ENCODE data around the gene NADK. TPM values are rescaled to one million over a fixed set of nuclear protein-coding genes. Genes with fewer than 3 reads are reported as not detected.

NADK gene
- total RNA-seq, 1 experiment from 2014 or later, result 124 TPM

DNA sequence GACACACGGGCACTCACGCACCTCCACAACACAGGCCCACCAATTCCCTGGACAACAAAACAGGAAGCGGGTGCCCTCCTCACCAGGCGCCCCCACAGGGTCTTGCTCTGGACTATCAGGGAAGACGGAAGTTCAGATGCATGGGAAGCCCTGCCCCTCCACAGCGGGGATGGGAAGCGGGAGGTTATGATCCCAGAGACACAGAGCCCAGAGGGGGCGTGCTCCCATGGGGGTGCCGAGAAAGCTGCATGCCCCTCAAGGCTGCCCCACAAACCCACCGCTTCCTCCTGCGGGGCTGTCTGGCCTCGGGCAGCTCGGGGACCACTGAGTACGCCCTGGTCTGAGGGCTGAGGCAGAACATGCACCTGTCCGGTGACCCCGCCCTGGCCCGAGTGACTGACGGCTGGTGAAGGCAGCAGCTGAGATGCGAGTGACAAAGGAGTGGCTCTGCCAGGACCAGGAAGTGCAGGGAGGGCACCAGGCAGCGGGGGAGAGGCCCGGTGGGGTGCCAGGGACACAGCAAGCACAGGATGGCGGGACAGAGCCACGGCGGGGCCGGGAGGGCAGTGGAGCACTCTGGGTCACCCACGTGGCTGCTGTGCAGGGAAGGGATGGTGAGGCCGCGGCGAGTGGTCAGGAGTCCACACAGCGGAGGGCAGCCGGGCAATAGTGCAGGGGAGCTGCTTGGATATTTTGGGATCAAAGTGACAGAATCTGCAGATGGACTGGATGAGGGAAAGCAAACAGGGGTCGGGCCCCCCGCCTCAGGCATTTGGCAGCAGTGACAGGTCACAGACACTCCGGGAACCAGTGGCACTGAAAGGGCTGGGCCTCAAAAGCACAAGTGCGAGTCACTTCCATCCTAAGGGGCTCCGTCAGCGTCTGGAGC is 18.6 kb downstream of the NADK start:
- TF ChIP-seq, protein P1, sequence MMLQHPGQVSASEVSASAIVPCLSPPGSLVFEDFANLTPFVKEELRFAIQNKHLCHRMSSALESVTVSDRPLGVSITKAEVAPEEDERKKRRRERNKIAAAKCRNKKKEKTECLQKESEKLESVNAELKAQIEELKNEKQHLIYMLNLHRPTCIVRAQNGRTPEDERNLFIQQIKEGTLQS (CRISPR knock-in tag; conservative IDR thresholded peaks at IDR 0.05), result no peak
- TF ChIP-seq, protein P2, sequence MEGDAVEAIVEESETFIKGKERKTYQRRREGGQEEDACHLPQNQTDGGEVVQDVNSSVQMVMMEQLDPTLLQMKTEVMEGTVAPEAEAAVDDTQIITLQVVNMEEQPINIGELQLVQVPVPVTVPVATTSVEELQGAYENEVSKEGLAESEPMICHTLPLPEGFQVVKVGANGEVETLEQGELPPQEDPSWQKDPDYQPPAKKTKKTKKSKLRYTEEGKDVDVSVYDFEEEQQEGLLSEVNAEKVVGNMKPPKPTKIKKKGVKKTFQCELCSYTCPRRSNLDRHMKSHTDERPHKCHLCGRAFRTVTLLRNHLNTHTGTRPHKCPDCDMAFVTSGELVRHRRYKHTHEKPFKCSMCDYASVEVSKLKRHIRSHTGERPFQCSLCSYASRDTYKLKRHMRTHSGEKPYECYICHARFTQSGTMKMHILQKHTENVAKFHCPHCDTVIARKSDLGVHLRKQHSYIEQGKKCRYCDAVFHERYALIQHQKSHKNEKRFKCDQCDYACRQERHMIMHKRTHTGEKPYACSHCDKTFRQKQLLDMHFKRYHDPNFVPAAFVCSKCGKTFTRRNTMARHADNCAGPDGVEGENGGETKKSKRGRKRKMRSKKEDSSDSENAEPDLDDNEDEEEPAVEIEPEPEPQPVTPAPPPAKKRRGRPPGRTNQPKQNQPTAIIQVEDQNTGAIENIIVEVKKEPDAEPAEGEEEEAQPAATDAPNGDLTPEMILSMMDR (IDR thresholded peaks at IDR 0.05), result no peak
- no peak for TF ChIP-seq CREB1 (CRISPR knock-in tag; IDR thresholded peaks at IDR 0.05)
- TF ChIP-seq ELF4 (CRISPR knock-in tag; IDR thresholded peaks at IDR 0.05; ENCODE audit: low read depth), result no peak
- TF ChIP-seq, protein P3, sequence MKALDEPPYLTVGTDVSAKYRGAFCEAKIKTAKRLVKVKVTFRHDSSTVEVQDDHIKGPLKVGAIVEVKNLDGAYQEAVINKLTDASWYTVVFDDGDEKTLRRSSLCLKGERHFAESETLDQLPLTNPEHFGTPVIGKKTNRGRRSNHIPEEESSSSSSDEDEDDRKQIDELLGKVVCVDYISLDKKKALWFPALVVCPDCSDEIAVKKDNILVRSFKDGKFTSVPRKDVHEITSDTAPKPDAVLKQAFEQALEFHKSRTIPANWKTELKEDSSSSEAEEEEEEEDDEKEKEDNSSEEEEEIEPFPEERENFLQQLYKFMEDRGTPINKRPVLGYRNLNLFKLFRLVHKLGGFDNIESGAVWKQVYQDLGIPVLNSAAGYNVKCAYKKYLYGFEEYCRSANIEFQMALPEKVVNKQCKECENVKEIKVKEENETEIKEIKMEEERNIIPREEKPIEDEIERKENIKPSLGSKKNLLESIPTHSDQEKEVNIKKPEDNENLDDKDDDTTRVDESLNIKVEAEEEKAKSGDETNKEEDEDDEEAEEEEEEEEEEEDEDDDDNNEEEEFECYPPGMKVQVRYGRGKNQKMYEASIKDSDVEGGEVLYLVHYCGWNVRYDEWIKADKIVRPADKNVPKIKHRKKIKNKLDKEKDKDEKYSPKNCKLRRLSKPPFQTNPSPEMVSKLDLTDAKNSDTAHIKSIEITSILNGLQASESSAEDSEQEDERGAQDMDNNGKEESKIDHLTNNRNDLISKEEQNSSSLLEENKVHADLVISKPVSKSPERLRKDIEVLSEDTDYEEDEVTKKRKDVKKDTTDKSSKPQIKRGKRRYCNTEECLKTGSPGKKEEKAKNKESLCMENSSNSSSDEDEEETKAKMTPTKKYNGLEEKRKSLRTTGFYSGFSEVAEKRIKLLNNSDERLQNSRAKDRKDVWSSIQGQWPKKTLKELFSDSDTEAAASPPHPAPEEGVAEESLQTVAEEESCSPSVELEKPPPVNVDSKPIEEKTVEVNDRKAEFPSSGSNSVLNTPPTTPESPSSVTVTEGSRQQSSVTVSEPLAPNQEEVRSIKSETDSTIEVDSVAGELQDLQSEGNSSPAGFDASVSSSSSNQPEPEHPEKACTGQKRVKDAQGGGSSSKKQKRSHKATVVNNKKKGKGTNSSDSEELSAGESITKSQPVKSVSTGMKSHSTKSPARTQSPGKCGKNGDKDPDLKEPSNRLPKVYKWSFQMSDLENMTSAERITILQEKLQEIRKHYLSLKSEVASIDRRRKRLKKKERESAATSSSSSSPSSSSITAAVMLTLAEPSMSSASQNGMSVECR (CRISPR knock-in tag; IDR thresholded peaks at IDR 0.05; ENCODE audit: borderline replicate concordance), result no peak
- TF ChIP-seq, protein P4, sequence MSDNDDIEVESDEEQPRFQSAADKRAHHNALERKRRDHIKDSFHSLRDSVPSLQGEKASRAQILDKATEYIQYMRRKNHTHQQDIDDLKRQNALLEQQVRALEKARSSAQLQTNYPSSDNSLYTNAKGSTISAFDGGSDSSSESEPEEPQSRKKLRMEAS (CRISPR knock-in tag; IDR thresholded peaks at IDR 0.05), result no peak
- no peak for TF ChIP-seq TEAD4 (CRISPR knock-in tag; IDR thresholded peaks at IDR 0.05)
- TF ChIP-seq ZNF121 (CRISPR knock-in tag; IDR thresholded peaks at IDR 0.05), result no peak
- TF ChIP-seq, protein P5, sequence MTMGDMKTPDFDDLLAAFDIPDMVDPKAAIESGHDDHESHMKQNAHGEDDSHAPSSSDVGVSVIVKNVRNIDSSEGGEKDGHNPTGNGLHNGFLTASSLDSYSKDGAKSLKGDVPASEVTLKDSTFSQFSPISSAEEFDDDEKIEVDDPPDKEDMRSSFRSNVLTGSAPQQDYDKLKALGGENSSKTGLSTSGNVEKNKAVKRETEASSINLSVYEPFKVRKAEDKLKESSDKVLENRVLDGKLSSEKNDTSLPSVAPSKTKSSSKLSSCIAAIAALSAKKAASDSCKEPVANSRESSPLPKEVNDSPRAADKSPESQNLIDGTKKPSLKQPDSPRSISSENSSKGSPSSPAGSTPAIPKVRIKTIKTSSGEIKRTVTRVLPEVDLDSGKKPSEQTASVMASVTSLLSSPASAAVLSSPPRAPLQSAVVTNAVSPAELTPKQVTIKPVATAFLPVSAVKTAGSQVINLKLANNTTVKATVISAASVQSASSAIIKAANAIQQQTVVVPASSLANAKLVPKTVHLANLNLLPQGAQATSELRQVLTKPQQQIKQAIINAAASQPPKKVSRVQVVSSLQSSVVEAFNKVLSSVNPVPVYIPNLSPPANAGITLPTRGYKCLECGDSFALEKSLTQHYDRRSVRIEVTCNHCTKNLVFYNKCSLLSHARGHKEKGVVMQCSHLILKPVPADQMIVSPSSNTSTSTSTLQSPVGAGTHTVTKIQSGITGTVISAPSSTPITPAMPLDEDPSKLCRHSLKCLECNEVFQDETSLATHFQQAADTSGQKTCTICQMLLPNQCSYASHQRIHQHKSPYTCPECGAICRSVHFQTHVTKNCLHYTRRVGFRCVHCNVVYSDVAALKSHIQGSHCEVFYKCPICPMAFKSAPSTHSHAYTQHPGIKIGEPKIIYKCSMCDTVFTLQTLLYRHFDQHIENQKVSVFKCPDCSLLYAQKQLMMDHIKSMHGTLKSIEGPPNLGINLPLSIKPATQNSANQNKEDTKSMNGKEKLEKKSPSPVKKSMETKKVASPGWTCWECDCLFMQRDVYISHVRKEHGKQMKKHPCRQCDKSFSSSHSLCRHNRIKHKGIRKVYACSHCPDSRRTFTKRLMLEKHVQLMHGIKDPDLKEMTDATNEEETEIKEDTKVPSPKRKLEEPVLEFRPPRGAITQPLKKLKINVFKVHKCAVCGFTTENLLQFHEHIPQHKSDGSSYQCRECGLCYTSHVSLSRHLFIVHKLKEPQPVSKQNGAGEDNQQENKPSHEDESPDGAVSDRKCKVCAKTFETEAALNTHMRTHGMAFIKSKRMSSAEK (CRISPR knock-in tag; IDR thresholded peaks at IDR 0.05; ENCODE audit: borderline replicate concordance), result no peak
- TF ChIP-seq, protein P6, sequence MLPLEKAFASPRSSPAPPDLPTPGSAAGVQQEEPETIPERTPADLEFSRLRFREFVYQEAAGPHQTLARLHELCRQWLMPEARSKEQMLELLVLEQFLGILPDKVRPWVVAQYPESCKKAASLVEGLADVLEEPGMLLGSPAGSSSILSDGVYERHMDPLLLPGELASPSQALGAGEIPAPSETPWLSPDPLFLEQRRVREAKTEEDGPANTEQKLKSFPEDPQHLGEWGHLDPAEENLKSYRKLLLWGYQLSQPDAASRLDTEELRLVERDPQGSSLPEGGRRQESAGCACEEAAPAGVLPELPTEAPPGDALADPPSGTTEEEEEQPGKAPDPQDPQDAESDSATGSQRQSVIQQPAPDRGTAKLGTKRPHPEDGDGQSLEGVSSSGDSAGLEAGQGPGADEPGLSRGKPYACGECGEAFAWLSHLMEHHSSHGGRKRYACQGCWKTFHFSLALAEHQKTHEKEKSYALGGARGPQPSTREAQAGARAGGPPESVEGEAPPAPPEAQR (CRISPR knock-in tag; IDR thresholded peaks at IDR 0.05), result no peak
- no peak for TF ChIP-seq NR1H2 (CRISPR knock-in tag; IDR thresholded peaks at IDR 0.05)
- TF ChIP-seq, protein P7, sequence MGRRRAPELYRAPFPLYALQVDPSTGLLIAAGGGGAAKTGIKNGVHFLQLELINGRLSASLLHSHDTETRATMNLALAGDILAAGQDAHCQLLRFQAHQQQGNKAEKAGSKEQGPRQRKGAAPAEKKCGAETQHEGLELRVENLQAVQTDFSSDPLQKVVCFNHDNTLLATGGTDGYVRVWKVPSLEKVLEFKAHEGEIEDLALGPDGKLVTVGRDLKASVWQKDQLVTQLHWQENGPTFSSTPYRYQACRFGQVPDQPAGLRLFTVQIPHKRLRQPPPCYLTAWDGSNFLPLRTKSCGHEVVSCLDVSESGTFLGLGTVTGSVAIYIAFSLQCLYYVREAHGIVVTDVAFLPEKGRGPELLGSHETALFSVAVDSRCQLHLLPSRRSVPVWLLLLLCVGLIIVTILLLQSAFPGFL (CRISPR knock-in tag; IDR thresholded peaks at IDR 0.05; ENCODE audit: borderline replicate concordance), result no peak
- peaks cover 54% of the 10 kb centered on the region for H3K36me3 Mint-ChIP-seq
- ChIA-PET POLR2A (no interaction called here), CTCF (interaction anchor here (1.0 kb wide), 1 partner anchor 149 kb away, joined by 3 read pairs; no protein-coding TSS in a partner anchor)
- no peaks in the 10 kb centered on the region for H3K4me1 Mint-ChIP-seq
- DNase-seq (ENCODE audit: low spot score) (no peak), ATAC-seq (no peak)
- H3K27me3 Mint-ChIP-seq (ENCODE audit: low read depth), result no peaks in the 10 kb centered on the region
- H3K27ac Mint-ChIP-seq, result no peak overlapping the region
- H3K4me3 Mint-ChIP-seq, result no peak overlapping the region
- no peaks in the 10 kb centered on the region for H3K9me3 Mint-ChIP-seq
